Astrocyte (in vitro differentiated cells and primary cell): ENCODE data around the gene DDX39A. TPM values are rescaled to one million over a fixed set of nuclear protein-coding genes. Genes with fewer than 3 reads are reported as not detected.

Experiments
- DNase-seq: peaks from one replicate; pipeline ENCODE4 v3.0.0-alpha.2; 2010; ENCODE audit warnings: low read depth
- FAIRE-seq: peaks from 2 replicates; lab custom pipeline; 2011; peaks lifted over from hg19 to GRCh38; lab: Jason Lieb, UNC
- H2AFZ ChIP-seq: 2 replicates; pipeline ENCODE4 v1.6.0; 2012; ENCODE audit warnings: low read depth, low read length, inconsistent platforms
- H3K27ac ChIP-seq: 2 replicates; pipeline ENCODE4 v1.5.1; 2011; ENCODE audit warnings: low read depth, low read length, inconsistent platforms
- H3K27me3 ChIP-seq: 2 replicates; pipeline ENCODE4 v1.6.0; 2011; ENCODE audit warnings: low read length, inconsistent platforms; ENCODE audit not compliant: insufficient read depth
- H3K36me3 ChIP-seq: 2 replicates; pipeline ENCODE4 v1.5.1; 2011; ENCODE audit warnings: low read length, inconsistent platforms; ENCODE audit not compliant: insufficient read depth
- H3K4me1 ChIP-seq: 2 replicates; pipeline ENCODE4 v1.5.1; 2011; ENCODE audit warnings: low read length, inconsistent platforms; ENCODE audit not compliant: insufficient read depth
- H3K4me2 ChIP-seq: 2 replicates; pipeline ENCODE4 v1.6.0; 2012; ENCODE audit warnings: low read length, inconsistent platforms
- H3K4me3 ChIP-seq: 2 replicates; pipeline ENCODE4 v1.5.1; 2011; ENCODE audit warnings: low read depth, mild to moderate bottlenecking, low read length, inconsistent platforms; ENCODE audit not compliant: insufficient read depth
- H3K79me2 ChIP-seq: 2 replicates; pipeline ENCODE4 v1.6.0; 2012; ENCODE audit warnings: mild to moderate bottlenecking, low read length, inconsistent platforms; ENCODE audit not compliant: insufficient read depth
- H3K9ac ChIP-seq: 2 replicates; pipeline ENCODE4 v1.6.0; 2012; ENCODE audit warnings: mild to moderate bottlenecking, low read length, inconsistent platforms
- H3K9me3 ChIP-seq: 2 replicates; pipeline ENCODE4 v1.5.1; 2012; ENCODE audit warnings: low read depth, mild to moderate bottlenecking, low read length, inconsistent platforms; ENCODE audit not compliant: insufficient read depth
- H4K20me1 ChIP-seq: 2 replicates; pipeline ENCODE4 v1.6.0; 2012; ENCODE audit warnings: low read length, inconsistent platforms; ENCODE audit not compliant: insufficient read depth
- H3K27ac Mint-ChIP-seq: one replicate; pipeline ENCODE4 v1.8.0; 2021; ENCODE audit warnings: mild to moderate bottlenecking, mixed read lengths; ENCODE audit not compliant: unreplicated experiment
- H3K27me3 Mint-ChIP-seq: one replicate; pipeline ENCODE4 v1.8.0; 2021; ENCODE audit warnings: low read depth, mixed read lengths; ENCODE audit not compliant: unreplicated experiment
- H3K36me3 Mint-ChIP-seq: one replicate; pipeline ENCODE4 v1.8.0; 2021; ENCODE audit warnings: low read depth, mixed read lengths; ENCODE audit not compliant: unreplicated experiment
- H3K4me1 Mint-ChIP-seq: one replicate; pipeline ENCODE4 v1.8.0; 2021; ENCODE audit warnings: low read depth, mixed read lengths; ENCODE audit not compliant: unreplicated experiment
- H3K4me3 Mint-ChIP-seq: one replicate; pipeline ENCODE4 v1.8.0; 2021; ENCODE audit warnings: mild to moderate bottlenecking, moderate library complexity, mixed read lengths; ENCODE audit not compliant: unreplicated experiment
- H3K9me3 Mint-ChIP-seq: one replicate; pipeline ENCODE4 v1.8.0; 2021; ENCODE audit warnings: mild to moderate bottlenecking, mixed read lengths; ENCODE audit not compliant: unreplicated experiment
- CTCF ChIP-seq: IDR thresholded peaks from 2 replicates; pipeline ENCODE4 v1.5.1; 2011; ENCODE audit warnings: low read depth, mild to moderate bottlenecking, inconsistent platforms, low read length, moderate library complexity; ENCODE audit not compliant: insufficient read depth
- EZH2 ChIP-seq: IDR thresholded peaks from 2 replicates; pipeline ENCODE4 v1.6.1; 2012; ENCODE audit warnings: mild to moderate bottlenecking, low read length, inconsistent platforms; ENCODE audit not compliant: insufficient read depth
- total RNA-seq: library from RNA; stranded (reverse); gene quantifications from 2 replicates; pipeline ENCODE4 v1.2.1, GENCODE V29; 2021

DDX39A gene
- total RNA-seq, 1 donor from 2014 or later: 54.9 TPM

- H3K27ac ChIP-seq: no peak overlapping the region
- no peaks in the 10 kb centered on the region for H3K79me2 ChIP-seq
- H3K9ac ChIP-seq: no peak overlapping the region
- H3K4me1 ChIP-seq: peaks cover 9% of the 10 kb centered on the region
- FAIRE-seq (no peak), DNase-seq (peak; percentile 70)
- Mint-ChIP-seq H3K4me3 (no peak overlapping the region), H3K4me1 (peaks cover 10% of the 10 kb centered on the region), H3K27ac (peak overlapping the region; percentile 41), H3K36me3 (peaks cover 3% of the 10 kb centered on the region), H3K27me3 (no peaks in the 10 kb centered on the region), H3K9me3 (peaks cover 2% of the 10 kb centered on the region)
- TF ChIP-seq EZH2: no peak
- no peak for TF ChIP-seq CTCF
- peak overlapping the region; percentile 59 for H3K4me2 ChIP-seq
- H3K4me3 ChIP-seq: no peak overlapping the region
- H3K9me3 ChIP-seq: no peaks in the 10 kb centered on the region
- no peaks in the 10 kb centered on the region for H3K27me3 ChIP-seq
- H3K36me3 ChIP-seq: no peaks in the 10 kb centered on the region
- no peaks in the 10 kb centered on the region for H4K20me1 ChIP-seq
- H2AFZ ChIP-seq: peak overlapping the region; percentile 54
These were observed 49.6 kb downstream of the DDX39A start for GRCh38 chr19:14369399-14370168.

- H3K27ac Mint-ChIP-seq: no peak overlapping the region
- H3K4me1 ChIP-seq: peaks cover 17% of the 10 kb centered on the region
- H4K20me1 ChIP-seq: no peaks in the 10 kb centered on the region
- H2AFZ ChIP-seq: no peak overlapping the region
- peaks cover 3% of the 10 kb centered on the region for H3K36me3 Mint-ChIP-seq
- FAIRE-seq (no peak), DNase-seq (no peak)
- no peak overlapping the region for H3K4me3 Mint-ChIP-seq
- no peaks in the 10 kb centered on the region for H3K9me3 ChIP-seq
- no peak overlapping the region for H3K4me3 ChIP-seq
- H3K4me1 Mint-ChIP-seq: peaks cover 14% of the 10 kb centered on the region
- TF ChIP-seq CTCF: no peak
- TF ChIP-seq EZH2: no peak
- H3K9me3 Mint-ChIP-seq: peaks cover 2% of the 10 kb centered on the region
- no peaks in the 10 kb centered on the region for H3K36me3 ChIP-seq
- H3K27me3 ChIP-seq: no peaks in the 10 kb centered on the region
- H3K4me2 ChIP-seq: no peak overlapping the region
- H3K27ac ChIP-seq: no peak overlapping the region
- no peaks in the 10 kb centered on the region for H3K79me2 ChIP-seq
- H3K9ac ChIP-seq: no peak overlapping the region
- H3K27me3 Mint-ChIP-seq: no peaks in the 10 kb centered on the region
These were observed 51.1 kb downstream of the DDX39A start for GRCh38 chr19:14368011-14368513.

GRCh38 chr19:14367016-14367415, 52.1 kb downstream of the DDX39A start:
- Histone ChIP-seq H3K36me3 (no peaks in the 10 kb centered on the region), H3K9me3 (no peaks in the 10 kb centered on the region), H3K79me2 (no peaks in the 10 kb centered on the region), H3K4me1 (peaks cover 17% of the 10 kb centered on the region), H4K20me1 (no peaks in the 10 kb centered on the region), H3K9ac (no peak overlapping the region), H3K4me3 (no peak overlapping the region), H2AFZ (no peak overlapping the region), H3K27me3 (no peaks in the 10 kb centered on the region), H3K27ac (no peak overlapping the region), H3K4me2 (no peak overlapping the region)
- TF ChIP-seq EZH2 (no peak), CTCF (no peak)
- peaks cover 4% of the 10 kb centered on the region for H3K9me3 Mint-ChIP-seq
- peaks cover 3% of the 10 kb centered on the region for H3K36me3 Mint-ChIP-seq
- no peaks in the 10 kb centered on the region for H3K27me3 Mint-ChIP-seq
- FAIRE-seq (no peak), DNase-seq (no peak)
- no peak overlapping the region for H3K4me3 Mint-ChIP-seq
- peaks cover 14% of the 10 kb centered on the region for H3K4me1 Mint-ChIP-seq
- no peak overlapping the region for H3K27ac Mint-ChIP-seq
